Thyroid gland (tissue), 4 donors: ENCODE data around the gene EML6. TPM values are rescaled to one million over a fixed set of nuclear protein-coding genes. Genes with fewer than 3 reads are reported as not detected.
"Not testable (repeated sequence)": the region's sequence is repeated elsewhere in the genome, so short reads cannot be mapped to it uniquely, and the experiment has no call there.

Source experiments
- DNase-seq, 2 donors: peaks; one replicate each; pipeline ENCODE4 v3.0.0-alpha.2; 2019
- H3K27ac ChIP-seq, 3 donors: fragments of 200-600 bp; sonication (generic); 1 replicate in 2 of 3; 2 replicates in 1 of 3; pipeline ENCODE4 v1.5.1; 2016 to 2019; ENCODE audit warnings: mild to moderate bottlenecking in 1 of 3, moderate library complexity in 1 of 3
- H3K27me3 ChIP-seq: fragments of 200-600 bp; sonication (generic); one replicate; pipeline ENCODE4 v1.5.1; 2019
- H3K36me3 ChIP-seq, 2 donors: fragments of 200-600 bp; sonication (generic); one replicate each; pipeline ENCODE4 v1.5.1; 2016 to 2019
- H3K4me1 ChIP-seq, 2 donors: fragments of 200-600 bp; sonication (generic); one replicate each; pipeline ENCODE4 v1.5.1; 2017 to 2019
- H3K4me3 ChIP-seq, 3 donors: fragments of 200-600 bp; sonication (generic); replicated peaks in 1 of 3; 1 replicate in 2 of 3; 2 replicates in 1 of 3; pipeline ENCODE4 v1.5.1; 2016; ENCODE audit warnings: mild to moderate bottlenecking in 1 of 3
- H3K9me3 ChIP-seq: fragments of 200-600 bp; sonication (generic); one replicate; pipeline ENCODE4 v1.5.1; 2017
- CTCF ChIP-seq, 6 experiments: fragments of 200-600 bp in 3 of 6; fragments of 450-650 bp in 3 of 6; sonication (generic) in 3 of 6; IDR thresholded peaks; one replicate each; pipeline ENCODE4 v1.5.1; 2016 to 2019; ENCODE audit warnings: antibody characterized with exemption in 6 of 6, mild to moderate bottlenecking in 2 of 6, inconsistent platforms in 1 of 6, moderate library complexity in 1 of 6
- POLR2A ChIP-seq, 2 donors: fragments of 450-650 bp; IDR thresholded peaks; one replicate each; pipeline ENCODE4 v1.6.1; 2017; ENCODE audit warnings: antibody characterized with exemption in 2 of 2, mild to moderate bottlenecking in 2 of 2, moderate library complexity in 1 of 2
- WGBS, 2 donors: methylation state at CpG; one replicate each; pipeline ENCODE4 v1.1.5; 2017; 5-methylcytosine and 5-hydroxymethylcytosine counted together
- intact Hi-C: fragments of 100-400 bp; cut with DNase I; formaldehyde crosslinking; loops from one replicate; pipeline ENCODE4 v1.15.1; 2023
- total RNA-seq, 4 donors: library from RNA; depleted of rRNA; stranded (reverse); fragments of >200 nt; gene quantifications; one replicate each; pipeline ENCODE4 v1.2.3, GENCODE V29; 2016

Gene EML6
- total RNA-seq, 4 donors from 2014 or later: 5.6 to 24.8 (median 20.3) TPM

- intact Hi-C loops: no loop called here
- H3K4me1 ChIP-seq: peaks cover 28 to 38% of the 10 kb centered on the region in 2 donors
- H3K27me3 ChIP-seq: no peaks in the 10 kb centered on the region
- H3K4me3 ChIP-seq: no peak overlapping the region
- H3K27ac ChIP-seq: peak overlapping the region; percentile 14 to 34 (median 14)
- no peak for DNase-seq
- TF ChIP-seq CTCF (IDR thresholded peaks at IDR 0.05): no peak
- no peak for TF ChIP-seq POLR2A (IDR thresholded peaks at IDR 0.05)
- H3K9me3 ChIP-seq: no peaks in the 10 kb centered on the region
- H3K36me3 ChIP-seq: peaks cover 0 to 2% of the 10 kb centered on the region in 2 donors
- WGBS, 2 donors: 74 to 76% methylated on average over 2 of the region's 2 CpGs
These were observed 257.9 kb downstream of the EML6 start for GRCh38 chr2:54981385-54981784.

- no peaks in the 10 kb centered on the region for H3K9me3 ChIP-seq
- 70 to 71% methylated on average over 3 of the region's 3 CpGs for WGBS, 2 donors
- TF ChIP-seq CTCF (IDR thresholded peaks at IDR 0.05) (no peak), POLR2A (IDR thresholded peaks at IDR 0.05) (no peak)
- H3K4me1 ChIP-seq: peaks cover 31% of the 10 kb centered on the region in 2 donors
- peaks cover 0 to 5% of the 10 kb centered on the region in 2 donors for H3K36me3 ChIP-seq
- H3K27ac ChIP-seq: no peak overlapping the region
- H3K4me3 ChIP-seq: no peak overlapping the region
- intact Hi-C loops: no loop called here
- DNase-seq: no peak
- H3K27me3 ChIP-seq: no peaks in the 10 kb centered on the region
These were observed 260.1 kb downstream of the EML6 start for GRCh38 chr2:54983345-54984220.

GRCh38 chr2:54984476-54984875 lies 261.0 kb downstream of the EML6 start:
- Histone ChIP-seq H3K9me3 (no peaks in the 10 kb centered on the region), H3K4me3 (no peak overlapping the region), H3K27me3 (no peaks in the 10 kb centered on the region), H3K36me3 (peaks cover 0 to 5% of the 10 kb centered on the region in 2 donors), H3K27ac (no peak overlapping the region), H3K4me1 (peaks cover 26 to 34% of the 10 kb centered on the region in 2 donors)
- TF ChIP-seq POLR2A (IDR thresholded peaks at IDR 0.05): no peak
- no peak for TF ChIP-seq CTCF (IDR thresholded peaks at IDR 0.05)
- DNase-seq: no peak
- intact Hi-C loops: no loop called here

GRCh38 chr2:54986264-54986663 lies 262.8 kb downstream of the EML6 start:
- H3K4me3 ChIP-seq: no peak overlapping the region
- peaks cover 20 to 21% of the 10 kb centered on the region in 2 donors for H3K4me1 ChIP-seq
- H3K27ac ChIP-seq: no peak overlapping the region
- H3K27me3 ChIP-seq: no peaks in the 10 kb centered on the region
- no peaks in the 10 kb centered on the region for H3K9me3 ChIP-seq
- intact Hi-C loops: no loop called here
- no peak for DNase-seq
- peaks cover 0 to 5% of the 10 kb centered on the region in 2 donors for H3K36me3 ChIP-seq
- no peak for TF ChIP-seq CTCF (IDR thresholded peaks at IDR 0.05)
- TF ChIP-seq POLR2A (IDR thresholded peaks at IDR 0.05): no peak
- WGBS, 2 donors: 64 to 65% methylated on average over 3 of the region's 3 CpGs

GRCh38 chr2:54988612-54989011 lies 265.1 kb downstream of the EML6 start:
- no peak for DNase-seq
- 61% methylated on average over 3 of the region's 3 CpGs for WGBS, 2 donors
- no peaks in the 10 kb centered on the region for H3K27me3 ChIP-seq
- H3K4me3 ChIP-seq: no peak overlapping the region
- peaks cover 8 to 17% of the 10 kb centered on the region in 2 donors for H3K4me1 ChIP-seq
- H3K9me3 ChIP-seq: no peaks in the 10 kb centered on the region
- TF ChIP-seq POLR2A (IDR thresholded peaks at IDR 0.05) (no peak), CTCF (IDR thresholded peaks at IDR 0.05) (no peak)
- peaks cover 0 to 5% of the 10 kb centered on the region in 2 donors for H3K36me3 ChIP-seq
- intact Hi-C loops: no loop called here
- H3K27ac ChIP-seq: no peak overlapping the region

GRCh38 chr2:54990694-54991093 lies 267.2 kb downstream of the EML6 start:
- peaks cover 6 to 15% of the 10 kb centered on the region in 2 donors for H3K4me1 ChIP-seq
- intact Hi-C loops, H3K9me3 ChIP-seq, H3K27ac ChIP-seq, H3K36me3 ChIP-seq, DNase-seq, H3K4me3 ChIP-seq, H3K27me3 ChIP-seq: not testable (repeated sequence)
- WGBS, 2 donors: 95 to 97% methylated on average over 19 of the region's 19 CpGs
